Panc1 (cell line): ENCODE results near the gene TFEB. TPM values are rescaled to one million over a fixed set of nuclear protein-coding genes. Genes with fewer than 3 reads are reported as not detected.

Source experiments
- ATAC-seq: fragments of 200-7000 bp; cut with Tn5 transposase; 2 replicates; pipeline ENCODE4 v1.9.1; 2020; ENCODE audit warnings: mild to moderate bottlenecking, moderate library complexity
- BruUV-seq: library from RNA; stranded (reverse); fragments of 400-500 nt; replicated peaks from 2 replicates; lab custom pipeline; 2021; lab: Mats Ljungman, UMichigan
- CTCF ChIA-PET: fragments of 300-600 bp; sonication (Branson Sonifier 250); formaldehyde crosslinking; loops from one replicate; lab custom pipeline; 2022; ENCODE audit warnings: antibody characterized with exemption; lab: Charles Lee
- POLR2A ChIA-PET: fragments of 300-600 bp; sonication (Branson Sonifier 250); formaldehyde crosslinking; loops from one replicate; lab custom pipeline; 2022; ENCODE audit warnings: antibody characterized with exemption; lab: Charles Lee
- DNase-seq: peaks from one replicate; pipeline ENCODE4 v3.0.0-alpha.2; 2010; ENCODE audit warnings: low read depth, low spot score
- H3K27ac ChIP-seq: 2 replicates; pipeline ENCODE4 v1.5.1; 2011; ENCODE audit warnings: mild to moderate bottlenecking, low read length, inconsistent platforms
- H3K27me3 ChIP-seq: fragments of 200-500 bp; sonication (Bioruptor generic); 2 replicates; pipeline ENCODE4 v1.6.0; 2014; ENCODE audit warnings: low read length, inconsistent platforms; ENCODE audit not compliant: control insufficient read depth, insufficient read depth
- H3K36me3 ChIP-seq: fragments of 200-500 bp; sonication (Bioruptor generic); 2 replicates; pipeline ENCODE4 v1.5.1; 2014; ENCODE audit warnings: inconsistent platforms, mild to moderate bottlenecking, low read length, moderate library complexity; ENCODE audit not compliant: control insufficient read depth, insufficient read depth
- H3K4me1 ChIP-seq: 2 replicates; pipeline ENCODE4 v1.5.1; 2011; ENCODE audit warnings: inconsistent platforms, mild to moderate bottlenecking, low read length, moderate library complexity; ENCODE audit not compliant: control insufficient read depth, insufficient read depth
- H3K4me3 ChIP-seq, 2 experiments: 2 replicates each; pipeline ENCODE4 v1.5.1; 2011 to 2012; ENCODE audit warnings: low read depth in 2 of 2, low read length in 2 of 2, mild to moderate bottlenecking in 2 of 2, inconsistent platforms in 1 of 2, moderate library complexity in 1 of 2
- H3K9me3 ChIP-seq: fragments of 200-500 bp; sonication (Bioruptor generic); 2 replicates; pipeline ENCODE4 v1.5.1; 2014; ENCODE audit warnings: low read depth, mild to moderate bottlenecking, inconsistent platforms, low read length, moderate library complexity; ENCODE audit not compliant: control insufficient read depth, insufficient read depth
- CTCF ChIP-seq: fragments of 450-650 bp; IDR thresholded peaks from 2 replicates; pipeline ENCODE4 v1.5.1; 2017; ENCODE audit warnings: mild to moderate bottlenecking
- POLR2AphosphoS5 ChIP-seq: IDR thresholded peaks from 2 replicates; pipeline ENCODE4 v1.6.1; 2012; ENCODE audit warnings: mild to moderate bottlenecking, low read depth, low read length, moderate library complexity
- REST ChIP-seq, 2 experiments: IDR thresholded peaks; 2 replicates each; pipeline ENCODE4 v1.6.1; 2011 to 2012; ENCODE audit warnings: low read depth in 2 of 2, control low read depth in 1 of 2, low read length in 1 of 2, mild to moderate bottlenecking in 1 of 2, moderate library complexity in 1 of 2; ENCODE audit not compliant: insufficient read depth in 1 of 2
- SIN3A ChIP-seq: IDR thresholded peaks from 2 replicates; pipeline ENCODE4 v1.6.1; 2012; ENCODE audit warnings: low read depth, mild to moderate bottlenecking, low read length, moderate library complexity, borderline replicate concordance; ENCODE audit not compliant: insufficient read depth
- TCF7L2 ChIP-seq: IDR thresholded peaks from 2 replicates; pipeline ENCODE4 v1.6.1; 2011; ENCODE audit warnings: mild to moderate bottlenecking, low read depth, low read length, inconsistent platforms
- in situ Hi-C: cut with HindIII; loops from 2 replicates; pipeline ENCODE4 v1.10.0; 2016; ENCODE audit warnings: low sequenced_read_pairs, low pct_unique_long_range_greater_than_20kb
- intact Hi-C: fragments of 100-400 bp; cut with micrococcal nuclease; formaldehyde crosslinking; loops from one replicate; pipeline ENCODE4 v1.10.0; 2022; ENCODE audit not compliant: unreplicated experiment
- total RNA-seq: library from RNA; stranded (reverse); gene quantifications from one replicate; pipeline ENCODE4 v1.2.1, GENCODE V29; 2021; ENCODE audit not compliant: unreplicated experiment

The TFEB gene
- total RNA-seq, 1 experiment from 2014 or later = 13.3 TPM

- intact Hi-C loops = no loop called here
- ChIA-PET POLR2A (interaction anchor here (0.7 kb wide), 1 partner anchor 15 kb away, joined by 3 read pairs; no protein-coding TSS in a partner anchor), CTCF (no interaction called here)
- H3K4me1 ChIP-seq = no peaks in the 10 kb centered on the region
- in situ Hi-C loops = no loop called here
- H3K27ac ChIP-seq = no peak overlapping the region
- no peaks in the 10 kb centered on the region for H3K36me3 ChIP-seq
- H3K9me3 ChIP-seq = peaks cover 2% of the 10 kb centered on the region; the same call in 1 of the 2 replicates
- TF ChIP-seq SIN3A (no peak), REST (IDR thresholded peaks at IDR 0.05; ENCODE audit: insufficient read depth in 1 of 2, low read depth in 2 of 2, low read length in 1 of 2) (no peak), CTCF (no peak), TCF7L2 (no peak), POLR2AphosphoS5 (no peak)
- H3K27me3 ChIP-seq = no peaks in the 10 kb centered on the region; the same call in 1 of the 2 replicates
- BruUV-seq = no TSS peak
- ATAC-seq (no peak), DNase-seq (no peak)
- H3K4me3 ChIP-seq = no peak overlapping the region
Observed at GRCh38 chr6:41670703-41671360, 64.6 kb downstream of the TFEB start.

GRCh38 chr6:41668968-41669367, 66.4 kb downstream of the TFEB start:
- ATAC-seq = no peak
- BruUV-seq = no TSS peak
- POLR2A ChIA-PET = no interaction called here
- DNase-seq = no peak
- Histone ChIP-seq H3K36me3 (no peaks in the 10 kb centered on the region), H3K27me3 (peaks cover 4% of the 10 kb centered on the region), H3K27ac (no peak overlapping the region), H3K4me1 (no peaks in the 10 kb centered on the region), H3K4me3 (no peak overlapping the region), H3K9me3 (peaks cover 2% of the 10 kb centered on the region; the same call in 1 of the 2 replicates)
- in situ Hi-C loops (no loop called here), intact Hi-C loops (no loop called here)
- CTCF ChIA-PET = no interaction called here
- TF ChIP-seq REST (IDR thresholded peaks at IDR 0.05; ENCODE audit: insufficient read depth in 1 of 2, low read depth in 2 of 2, low read length in 1 of 2) (no peak), POLR2AphosphoS5 (no peak), SIN3A (no peak), TCF7L2 (no peak), CTCF (no peak)
